ENCODE data around the gene XPA.

DNA sequence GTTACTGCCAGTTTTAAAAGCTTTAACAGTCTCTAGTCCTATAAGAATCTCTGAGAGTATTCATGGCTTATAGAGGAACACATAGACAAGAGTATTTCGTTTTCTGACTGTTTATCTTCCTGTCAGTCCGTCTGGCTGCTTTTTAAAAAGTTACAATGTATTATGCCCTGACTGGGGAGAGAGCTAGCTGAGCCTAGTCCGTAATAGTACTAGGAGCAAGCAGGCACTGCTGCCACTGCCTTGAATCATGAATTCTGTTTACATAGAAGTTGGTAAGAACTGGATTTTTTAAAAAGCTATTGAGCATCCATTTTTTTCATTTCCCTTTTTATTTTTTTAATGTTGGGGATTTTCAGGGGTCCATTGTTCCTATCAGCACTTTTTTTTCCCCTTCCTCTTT is 26.6 kb downstream of the XPA start:
- TF ChIP-seq EZH2 (IDR thresholded peaks at IDR 0.05; ENCODE audit: insufficient read depth, low read length): no peak
- TF ChIP-seq, protein P1, sequence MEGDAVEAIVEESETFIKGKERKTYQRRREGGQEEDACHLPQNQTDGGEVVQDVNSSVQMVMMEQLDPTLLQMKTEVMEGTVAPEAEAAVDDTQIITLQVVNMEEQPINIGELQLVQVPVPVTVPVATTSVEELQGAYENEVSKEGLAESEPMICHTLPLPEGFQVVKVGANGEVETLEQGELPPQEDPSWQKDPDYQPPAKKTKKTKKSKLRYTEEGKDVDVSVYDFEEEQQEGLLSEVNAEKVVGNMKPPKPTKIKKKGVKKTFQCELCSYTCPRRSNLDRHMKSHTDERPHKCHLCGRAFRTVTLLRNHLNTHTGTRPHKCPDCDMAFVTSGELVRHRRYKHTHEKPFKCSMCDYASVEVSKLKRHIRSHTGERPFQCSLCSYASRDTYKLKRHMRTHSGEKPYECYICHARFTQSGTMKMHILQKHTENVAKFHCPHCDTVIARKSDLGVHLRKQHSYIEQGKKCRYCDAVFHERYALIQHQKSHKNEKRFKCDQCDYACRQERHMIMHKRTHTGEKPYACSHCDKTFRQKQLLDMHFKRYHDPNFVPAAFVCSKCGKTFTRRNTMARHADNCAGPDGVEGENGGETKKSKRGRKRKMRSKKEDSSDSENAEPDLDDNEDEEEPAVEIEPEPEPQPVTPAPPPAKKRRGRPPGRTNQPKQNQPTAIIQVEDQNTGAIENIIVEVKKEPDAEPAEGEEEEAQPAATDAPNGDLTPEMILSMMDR (IDR thresholded peaks at IDR 0.05; ENCODE audit: insufficient read depth, low read depth, low read length): no peak

Measured in astrocyte (in vitro differentiated cells and primary cell).